Kasumi-1 (cell line): ENCODE results near the gene TSPYL2.

Experiments
- DNase-seq, 2 experiments: peaks; one replicate each; lab custom pipeline; 2025; lab: John Stamatoyannopoulos, UW

TSPYL2 gene

DNA sequence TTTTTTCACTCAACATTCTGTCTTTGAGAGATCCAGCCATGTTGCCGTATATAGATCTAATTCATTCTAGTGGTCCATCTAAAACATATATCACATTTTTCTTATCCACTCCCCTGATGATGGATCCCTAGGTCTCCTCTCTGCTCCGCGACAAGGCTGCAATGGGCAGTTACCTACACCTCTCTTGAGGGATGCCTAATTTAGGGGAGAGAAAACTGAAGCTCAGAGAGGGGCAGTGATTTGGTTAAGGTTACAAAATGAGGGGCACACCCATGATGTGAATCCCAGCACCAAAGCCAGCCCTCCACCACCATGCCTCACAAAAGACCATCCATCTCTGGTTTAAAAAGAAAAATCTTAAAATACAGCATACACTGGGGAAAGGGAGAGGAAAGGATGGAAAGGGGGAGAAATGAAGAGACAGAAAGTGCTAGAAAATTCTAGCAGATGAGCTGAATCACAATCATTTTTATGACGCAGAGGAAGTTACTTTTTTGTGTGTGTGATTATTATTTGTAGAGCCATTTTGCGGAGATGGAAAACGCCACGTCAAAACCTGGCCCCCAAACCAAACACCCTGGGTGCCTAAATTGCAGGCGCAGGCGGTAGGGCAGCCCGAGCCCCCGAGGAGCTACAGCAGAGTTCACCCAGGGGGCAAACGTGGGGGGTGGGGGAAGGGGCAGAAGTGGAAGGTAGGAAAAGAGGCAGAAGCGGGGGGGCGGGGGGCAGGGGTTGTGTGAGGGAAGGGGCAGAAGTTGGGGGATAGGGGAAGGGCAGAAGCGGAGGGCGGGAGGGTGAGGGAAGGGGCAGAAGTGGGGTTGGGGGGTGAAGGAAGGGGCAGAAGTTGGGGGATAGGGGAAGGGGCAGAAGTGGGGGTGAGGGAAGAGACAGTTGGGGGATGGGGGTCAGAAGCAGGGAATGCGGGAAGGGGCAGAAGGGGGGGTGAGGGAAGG lies 1.3 kb upstream of the TSPYL2 start:
- DNase-seq = no peak

GRCh38 chrX:53082773-53083616 lies 828 bp downstream of the TSPYL2 start:
- DNase-seq = no peak

DNA sequence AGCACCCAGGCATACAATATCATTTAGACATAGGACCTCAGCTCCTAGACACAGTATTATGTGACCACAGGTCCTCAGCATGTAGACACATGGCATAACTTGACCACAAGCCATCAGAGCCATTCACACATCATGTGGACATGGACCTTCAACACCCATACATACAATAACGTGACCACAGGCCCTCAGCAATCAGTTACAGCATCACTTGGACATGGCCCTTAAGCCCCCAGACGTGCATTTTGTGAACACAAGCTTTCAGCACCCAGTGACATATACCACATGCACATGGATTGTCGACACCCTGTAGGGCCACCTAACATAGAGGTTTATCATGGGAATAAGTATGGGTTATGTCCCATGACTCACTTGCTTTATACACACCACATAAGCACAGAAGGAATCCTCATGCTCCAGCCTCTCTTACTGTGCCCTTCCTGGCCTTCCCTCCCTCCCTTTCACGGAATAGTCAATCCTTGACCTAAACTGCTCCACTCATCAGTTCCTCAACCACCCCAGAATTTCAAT lies 1.9 kb downstream of the TSPYL2 start:
- no peak for DNase-seq

GRCh38 chrX:53084863-53085262 lies 2.7 kb downstream of the TSPYL2 start:
- no peak for DNase-seq

DNA sequence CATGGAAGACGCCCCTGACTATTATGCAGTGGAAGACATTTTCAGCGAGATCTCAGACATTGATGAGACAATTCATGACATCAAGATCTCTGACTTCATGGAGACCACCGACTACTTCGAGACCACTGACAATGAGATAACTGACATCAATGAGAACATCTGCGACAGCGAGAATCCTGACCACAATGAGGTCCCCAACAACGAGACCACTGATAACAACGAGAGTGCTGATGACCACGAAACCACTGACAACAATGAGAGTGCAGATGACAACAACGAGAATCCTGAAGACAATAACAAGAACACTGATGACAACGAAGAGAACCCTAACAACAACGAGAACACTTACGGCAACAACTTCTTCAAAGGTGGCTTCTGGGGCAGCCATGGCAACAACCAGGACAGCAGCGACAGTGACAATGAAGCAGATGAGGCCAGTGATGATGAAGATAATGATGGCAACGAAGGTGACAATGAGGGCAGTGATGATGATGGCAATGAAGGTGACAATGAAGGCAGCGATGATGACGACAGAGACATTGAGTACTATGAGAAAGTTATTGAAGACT lies 3.6 kb downstream of the TSPYL2 start:
- no peak for DNase-seq

- no peak for DNase-seq
Measured at GRCh38 chrX:53086464-53086863, 4.3 kb downstream of the TSPYL2 start.

DNA sequence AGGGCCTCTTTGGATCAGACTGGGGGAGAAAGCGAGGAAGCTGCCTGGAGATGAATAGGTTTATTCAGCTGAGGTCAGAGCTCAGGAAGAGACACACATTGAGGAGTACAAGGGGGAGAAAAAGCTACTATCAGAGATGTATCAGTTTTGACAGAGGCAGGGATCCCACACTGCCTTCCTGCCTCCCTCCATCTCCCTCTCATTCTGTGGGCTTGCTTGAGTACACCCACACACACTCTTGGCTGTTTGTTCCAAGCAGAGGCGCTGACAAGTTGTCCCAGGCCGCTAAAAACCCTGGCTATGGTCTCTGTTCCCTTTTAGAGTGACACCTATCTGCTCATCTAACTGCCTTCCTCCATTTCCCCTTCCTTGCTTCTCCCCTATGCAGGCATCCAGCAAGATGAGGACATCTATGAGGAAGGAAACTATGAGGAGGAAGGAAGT lies 5.2 kb downstream of the TSPYL2 start:
- DNase-seq = no peak

GRCh38 chrX:53088136-53088974 lies 6.2 kb downstream of the TSPYL2 start:
- no peak for DNase-seq

DNA sequence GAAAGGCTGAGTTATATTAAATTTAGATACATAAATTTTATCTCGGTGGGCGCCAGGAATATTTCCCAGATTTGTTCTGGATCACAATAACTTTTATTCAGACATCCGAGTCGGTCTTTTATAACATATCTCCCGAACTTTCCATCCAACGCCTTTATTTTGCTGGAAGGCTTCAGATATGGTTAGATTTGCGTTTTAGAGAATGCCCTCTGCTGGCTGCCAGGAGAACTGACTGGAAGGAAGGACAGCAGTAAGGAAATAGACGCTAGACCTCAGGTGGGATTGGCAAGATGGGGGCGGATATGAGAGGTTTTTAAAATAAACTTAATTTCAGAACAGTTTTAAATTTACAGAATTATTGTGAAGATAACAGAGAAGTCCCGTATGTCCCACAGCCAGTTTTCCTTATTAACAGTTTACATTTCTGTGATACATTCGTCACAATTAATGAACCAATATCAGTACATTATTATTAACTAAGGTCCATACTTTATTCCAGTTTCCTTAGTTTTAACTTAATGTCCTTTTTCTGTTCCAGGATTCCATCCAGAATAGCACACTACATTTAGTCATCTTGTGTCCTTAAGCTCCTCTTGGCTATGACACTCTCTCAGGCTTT lies 7.2 kb downstream of the TSPYL2 start:
- DNase-seq = peak; percentile 60 to 67

- no peak for DNase-seq
Measured at GRCh38 chrX:53089925-53090324, 7.8 kb downstream of the TSPYL2 start.

DNA sequence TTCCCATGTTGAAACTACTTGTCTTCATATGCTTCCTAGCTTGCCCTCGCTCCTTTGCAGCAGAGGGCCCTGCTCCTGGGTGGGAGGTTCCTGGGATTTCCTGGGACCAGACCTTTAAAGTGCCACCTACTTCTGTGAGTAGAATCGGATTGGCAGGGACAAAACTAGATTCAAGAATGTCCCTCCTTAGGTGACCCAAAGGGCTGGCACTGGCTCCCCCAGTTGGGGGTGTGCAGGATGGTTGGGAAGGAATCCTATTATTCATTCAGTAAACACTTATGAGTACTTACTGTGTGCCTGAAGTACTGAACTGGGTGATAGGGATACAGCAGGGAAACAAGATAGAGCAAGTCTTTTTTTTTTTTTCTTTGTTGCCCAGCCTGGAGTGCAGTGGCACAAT lies 9.2 kb downstream of the TSPYL2 start:
- no peak for DNase-seq

DNA sequence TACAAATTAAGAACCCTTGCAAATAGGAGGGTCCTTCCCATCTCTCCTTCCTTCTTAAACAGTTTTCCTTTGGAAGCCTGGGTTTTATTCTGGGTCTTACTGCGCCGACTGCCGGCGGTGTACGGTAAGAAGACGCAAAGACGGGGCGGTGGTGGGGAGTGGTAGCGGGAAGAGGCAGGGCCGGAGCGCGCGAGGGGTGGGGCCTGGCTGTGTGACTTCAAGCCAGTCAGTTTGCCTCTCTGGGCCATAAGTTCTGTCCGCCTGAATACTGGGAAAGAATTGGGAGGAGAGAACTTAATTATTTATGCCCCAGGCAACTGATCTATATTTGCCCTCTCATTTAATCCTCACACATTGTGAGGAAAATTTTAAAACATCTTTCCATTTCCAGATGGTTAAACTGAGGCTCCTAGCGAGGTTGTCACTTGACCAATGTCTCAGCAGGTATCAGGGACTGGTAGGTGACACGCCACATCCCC lies 11.0 kb downstream of the TSPYL2 start:
- peak; percentile 63 to 74 for DNase-seq

- DNase-seq = peak; percentile 89
Measured at GRCh38 chrX:53093748-53094581, 11.8 kb downstream of the TSPYL2 start, which contains the start of gene KANTR. KANTR (plus strand) TSS chrX:53094142; CDS start chrX:53124273, 30,131 bp downstream.

DNA sequence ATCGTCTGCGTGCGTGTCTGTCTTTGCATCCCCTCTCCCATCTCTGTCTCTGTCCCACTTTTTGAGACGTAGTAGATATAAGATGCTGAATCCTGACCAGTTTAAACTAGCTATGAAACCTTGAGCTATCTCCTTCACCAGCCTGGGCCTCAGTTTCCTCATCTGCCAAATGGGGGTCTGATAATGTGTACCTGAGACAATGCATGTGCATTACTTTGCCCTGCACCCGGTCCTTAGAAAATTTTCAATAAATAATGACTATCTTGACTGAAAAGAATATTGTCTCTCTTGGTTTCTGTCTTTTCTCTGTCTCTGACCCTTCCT lies 12.4 kb downstream of the TSPYL2 start:
- DNase-seq = no peak

GRCh38 chrX:53095796-53096195 lies 13.6 kb downstream of the TSPYL2 start:
- no peak for DNase-seq

GRCh38 chrX:53114864-53115549 lies 32.8 kb downstream of the TSPYL2 start:
- no peak for DNase-seq

DNA sequence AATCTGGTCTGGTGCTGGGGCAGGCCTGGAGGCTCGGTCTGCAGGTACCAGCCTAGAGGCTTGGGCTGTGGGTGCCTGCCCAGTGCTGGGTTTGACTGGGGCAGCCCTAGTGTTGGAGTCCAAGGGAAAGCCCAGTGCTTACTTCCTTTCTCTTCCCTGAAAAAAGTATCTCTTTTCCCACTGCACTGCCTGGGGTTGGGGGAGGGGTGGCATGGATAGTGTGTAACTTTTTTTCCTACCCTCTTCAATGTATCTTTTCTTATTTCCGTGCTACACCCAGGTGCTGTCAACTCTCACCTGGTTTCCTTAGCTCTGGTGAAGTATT lies 33.3 kb downstream of the TSPYL2 start:
- no peak for DNase-seq

- DNase-seq = no peak
Measured at GRCh38 chrX:53116101-53116500, 33.9 kb downstream of the TSPYL2 start.

DNA sequence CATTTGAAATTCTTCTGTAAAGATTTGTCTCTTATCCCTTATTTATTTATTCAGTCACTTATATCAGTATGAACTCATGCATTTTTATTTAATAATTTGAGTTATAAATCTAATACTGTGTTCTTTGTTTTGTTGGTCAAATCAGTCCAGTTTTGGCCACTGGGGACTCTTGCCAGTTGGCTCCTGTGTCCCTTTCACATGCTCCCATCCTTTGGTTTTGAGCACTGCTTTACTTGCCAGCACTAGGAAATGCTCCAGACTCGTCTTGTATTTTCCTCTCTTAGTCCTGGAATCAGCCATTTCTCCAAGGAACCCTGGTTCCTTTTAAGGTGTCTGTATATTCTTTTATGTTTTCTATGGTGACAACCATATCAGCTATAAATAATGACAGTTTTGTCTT lies 39.8 kb downstream of the TSPYL2 start:
- no peak for DNase-seq
